CD4-positive, alpha-beta T cell (primary cell): ENCODE data around the gene ROCK1. TPM values are rescaled to one million over a fixed set of nuclear protein-coding genes. Genes with fewer than 3 reads are reported as not detected.

Experiments used
- ATAC-seq: fragments of 200-7000 bp; cut with Tn5 transposase; one replicate; pipeline ENCODE4 v1.10.0; 2022; ENCODE audit warnings: mild to moderate bottlenecking; ENCODE audit not compliant: poor library complexity
- CTCF ChIA-PET: fragments of 350-600 bp; sonication (Branson Sonifier 250); formaldehyde crosslinking; loops from one replicate; lab custom pipeline; 2021; ENCODE audit warnings: antibody characterized with exemption, inconsistent platforms; lab: Charles Lee
- POLR2A ChIA-PET: fragments of 350-600 bp; sonication (Branson Sonifier 250); formaldehyde crosslinking; loops from one replicate; lab custom pipeline; 2021; ENCODE audit warnings: antibody characterized with exemption, inconsistent platforms; lab: Charles Lee
- DNase-seq, 14 experiments: peaks; one replicate each; pipeline ENCODE4 v3.0.0-alpha.2; 2013 to 2020; ENCODE audit warnings: mixed read lengths in 2 of 14
- H3K27ac ChIP-seq, 2 donors: one replicate each; pipeline versions ENCODE4 v1.5.1 to v1.7.0; 2013; ENCODE audit warnings: low read length in 2 of 2, low read depth in 1 of 2, mild to moderate bottlenecking in 1 of 2
- H3K27me3 ChIP-seq, 2 experiments: 1 replicate in 1 of 2; 2 replicates in 1 of 2; pipeline versions ENCODE4 v1.6.1 to v1.7.0; 2013; ENCODE audit warnings: low read length in 2 of 2, control low read depth in 1 of 2, mild to moderate bottlenecking in 1 of 2, moderate library complexity in 1 of 2; ENCODE audit not compliant: insufficient read depth in 2 of 2, control insufficient read depth in 1 of 2
- H3K36me3 ChIP-seq: one replicate; pipeline ENCODE4 v1.6.1; 2013; ENCODE audit warnings: low read length, control low read depth; ENCODE audit not compliant: insufficient read depth
- H3K4me1 ChIP-seq: one replicate; pipeline ENCODE4 v1.6.1; 2013; ENCODE audit warnings: low read length, control low read depth; ENCODE audit not compliant: insufficient read depth
- H3K4me3 ChIP-seq: one replicate; pipeline ENCODE4 v1.5.1; 2013; ENCODE audit warnings: mild to moderate bottlenecking, low read length, moderate library complexity
- H3K9me3 ChIP-seq, 2 experiments: 1 replicate in 1 of 2; 2 replicates in 1 of 2; pipeline versions ENCODE4 v1.6.1 to v1.7.0; 2013; ENCODE audit warnings: low read length in 2 of 2, mild to moderate bottlenecking in 2 of 2, control low read depth in 1 of 2, moderate library complexity in 1 of 2; ENCODE audit not compliant: control insufficient read depth in 1 of 2, insufficient read depth in 1 of 2
- H3K27ac Mint-ChIP-seq: one replicate; pipeline ENCODE4 v1.8.0; 2020; ENCODE audit warnings: mixed read lengths
- H3K27me3 Mint-ChIP-seq: one replicate; pipeline ENCODE4 v1.8.0; 2021; ENCODE audit warnings: mixed read lengths
- H3K36me3 Mint-ChIP-seq: one replicate; pipeline ENCODE4 v1.8.0; 2021; ENCODE audit warnings: low read depth, mixed read lengths
- H3K4me1 Mint-ChIP-seq: one replicate; pipeline ENCODE4 v1.8.0; 2021; ENCODE audit warnings: low read depth, mixed read lengths
- H3K4me3 Mint-ChIP-seq: one replicate; pipeline ENCODE4 v1.8.0; 2020; ENCODE audit warnings: mild to moderate bottlenecking, mixed read lengths
- H3K9me3 Mint-ChIP-seq: one replicate; pipeline ENCODE4 v1.8.0; 2020; ENCODE audit warnings: mixed read lengths
- CTCF ChIP-seq: fragments of 200-600 bp; IDR thresholded peaks from one replicate; pipeline ENCODE4 v1.8.0; 2022; ENCODE audit warnings: antibody characterized with exemption, mild to moderate bottlenecking
- intact Hi-C, 2 experiments: fragments of 100-400 bp; cut with DNase I in 1 of 2; cut with micrococcal nuclease in 1 of 2; formaldehyde crosslinking; loops; one replicate each; pipeline versions ENCODE4 v1.15.1 to v1.9.0; 2023 to 2025; cut with DNase I, micrococcal nuclease
- total RNA-seq, 174 experiments: library from RNA in 2 of 174; stranded (reverse) in 2 of 174; gene quantifications; one replicate each; pipeline ENCODE4 v1.2.3 and lab custom pipeline; 2021 to 2026

Gene ROCK1
- total RNA-seq, 2 experiments from 2014 or later = 85.5 to 91.2 TPM

- no peaks in the 10 kb centered on the region for H3K9me3 Mint-ChIP-seq
These were observed 6.0 kb upstream of the ROCK1 start for GRCh38 chr18:21117409-21118131.

GRCh38 chr18:21115519-21116411, 4.2 kb upstream of the ROCK1 start:
- H3K4me1 Mint-ChIP-seq = peaks cover 7% of the 10 kb centered on the region
- no peak overlapping the region for H3K27ac Mint-ChIP-seq
- no peak overlapping the region for H3K4me3 Mint-ChIP-seq
- ChIA-PET CTCF (no interaction called here), POLR2A (interaction anchor here (0.7 to 1.1 kb wide), 2 partner anchors 18 to 54 kb away, joined by 3 to 5 read pairs; no protein-coding TSS in a partner anchor)
- Histone ChIP-seq H3K4me3 (no peak overlapping the region), H3K27me3 (no peaks in the 10 kb centered on the region), H3K9me3 (no peaks in the 10 kb centered on the region), H3K36me3 (no peaks in the 10 kb centered on the region), H3K27ac (no peak overlapping the region), H3K4me1 (peaks cover 5% of the 10 kb centered on the region)
- peaks cover 7% of the 10 kb centered on the region for H3K36me3 Mint-ChIP-seq
- intact Hi-C loops = loop anchor here (5.0 to 10.0 kb wide), 2 partner anchors 123 to 141 kb away; no protein-coding TSS in a partner anchor
- ATAC-seq (no peak), DNase-seq (no peak)
- no peaks in the 10 kb centered on the region for H3K9me3 Mint-ChIP-seq
- no peak for TF ChIP-seq CTCF
- no peaks in the 10 kb centered on the region for H3K27me3 Mint-ChIP-seq

More at GRCh38 chr18:21117409-21118131, 6.0 kb upstream of the ROCK1 start:
- intact Hi-C loops = loop anchor here (5.0 to 10.0 kb wide), 2 partner anchors 125 to 143 kb away; no protein-coding TSS in a partner anchor
- H3K27me3 Mint-ChIP-seq = no peaks in the 10 kb centered on the region
- H3K27ac Mint-ChIP-seq = no peak overlapping the region
- H3K36me3 ChIP-seq = no peaks in the 10 kb centered on the region
- CTCF ChIA-PET = no interaction called here
- no peak overlapping the region for H3K27ac ChIP-seq
- H3K4me3 Mint-ChIP-seq = no peak overlapping the region
- no peak overlapping the region for H3K4me3 ChIP-seq
- POLR2A ChIA-PET = interaction anchor here (1.1 kb wide), 1 partner anchor 55 kb away, joined by 5 read pairs; no protein-coding TSS in a partner anchor
- no peak for TF ChIP-seq CTCF
- no peaks in the 10 kb centered on the region for H3K9me3 ChIP-seq
- DNase-seq (peak in 3 of 14 experiments; percentile 14 to 51 (median 39)), ATAC-seq (no peak)
- H3K27me3 ChIP-seq = no peaks in the 10 kb centered on the region
- peaks cover 2% of the 10 kb centered on the region for H3K4me1 ChIP-seq
- peaks cover 1% of the 10 kb centered on the region for H3K4me1 Mint-ChIP-seq
- no peaks in the 10 kb centered on the region for H3K36me3 Mint-ChIP-seq

- no peaks in the 10 kb centered on the region for H3K27me3 ChIP-seq
- no peaks in the 10 kb centered on the region for H3K9me3 ChIP-seq
- TF ChIP-seq CTCF = no peak
- peaks cover 11% of the 10 kb centered on the region for H3K4me1 Mint-ChIP-seq
- ChIA-PET POLR2A (interaction anchor here (0.6 to 2.6 kb wide), 4 partner anchors 20 to 628 kb away, joined by 3 to 17 read pairs (median 4); partner anchors contain the start of gene ESCO1), CTCF (no interaction called here)
- H3K4me3 ChIP-seq = peak overlapping the region; percentile 88
- H3K27me3 Mint-ChIP-seq = no peaks in the 10 kb centered on the region
- DNase-seq (peak in 1 of 14 experiments; percentile 13), ATAC-seq (no peak)
- no peaks in the 10 kb centered on the region for H3K9me3 Mint-ChIP-seq
- peak overlapping the region in 1 of 2 donors; percentile 69 for H3K27ac ChIP-seq
- H3K36me3 ChIP-seq = no peaks in the 10 kb centered on the region
- peaks cover 14% of the 10 kb centered on the region for H3K36me3 Mint-ChIP-seq
- H3K27ac Mint-ChIP-seq = peak overlapping the region; percentile 87
- intact Hi-C loops = loop anchor here (5.0 to 10.0 kb wide), 4 partner anchors 40 to 500 kb away; partner anchors contain the start of gene SNRPD1 (in 1 of the 2)
- H3K4me1 ChIP-seq = peaks cover 11% of the 10 kb centered on the region
- H3K4me3 Mint-ChIP-seq = no peak overlapping the region
These were observed 1.0 kb upstream of the ROCK1 start for GRCh38 chr18:21112543-21113105.
